Measurements from ENCODE around the gene JCAD.

JCAD gene

DNA sequence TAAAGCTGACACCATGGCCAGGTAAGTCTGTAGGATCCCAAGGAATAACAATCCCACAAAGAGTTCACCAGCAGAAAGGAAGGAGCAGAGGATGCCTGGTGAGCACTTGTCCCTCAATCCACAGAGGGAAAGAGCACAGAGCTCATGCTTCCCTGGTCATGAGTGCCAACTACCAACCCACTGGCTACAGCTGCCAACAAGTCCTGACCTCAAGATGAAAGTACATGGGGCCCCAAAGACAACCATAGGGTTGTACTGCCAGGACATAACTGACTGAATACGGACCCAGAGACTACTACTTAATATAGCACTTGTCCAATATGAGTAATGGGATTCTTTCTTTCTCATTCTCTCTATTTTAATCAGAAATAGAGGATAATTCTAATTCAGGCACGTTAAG is 83.3 kb downstream of the JCAD start:
- TF ChIP-seq, protein P1, sequence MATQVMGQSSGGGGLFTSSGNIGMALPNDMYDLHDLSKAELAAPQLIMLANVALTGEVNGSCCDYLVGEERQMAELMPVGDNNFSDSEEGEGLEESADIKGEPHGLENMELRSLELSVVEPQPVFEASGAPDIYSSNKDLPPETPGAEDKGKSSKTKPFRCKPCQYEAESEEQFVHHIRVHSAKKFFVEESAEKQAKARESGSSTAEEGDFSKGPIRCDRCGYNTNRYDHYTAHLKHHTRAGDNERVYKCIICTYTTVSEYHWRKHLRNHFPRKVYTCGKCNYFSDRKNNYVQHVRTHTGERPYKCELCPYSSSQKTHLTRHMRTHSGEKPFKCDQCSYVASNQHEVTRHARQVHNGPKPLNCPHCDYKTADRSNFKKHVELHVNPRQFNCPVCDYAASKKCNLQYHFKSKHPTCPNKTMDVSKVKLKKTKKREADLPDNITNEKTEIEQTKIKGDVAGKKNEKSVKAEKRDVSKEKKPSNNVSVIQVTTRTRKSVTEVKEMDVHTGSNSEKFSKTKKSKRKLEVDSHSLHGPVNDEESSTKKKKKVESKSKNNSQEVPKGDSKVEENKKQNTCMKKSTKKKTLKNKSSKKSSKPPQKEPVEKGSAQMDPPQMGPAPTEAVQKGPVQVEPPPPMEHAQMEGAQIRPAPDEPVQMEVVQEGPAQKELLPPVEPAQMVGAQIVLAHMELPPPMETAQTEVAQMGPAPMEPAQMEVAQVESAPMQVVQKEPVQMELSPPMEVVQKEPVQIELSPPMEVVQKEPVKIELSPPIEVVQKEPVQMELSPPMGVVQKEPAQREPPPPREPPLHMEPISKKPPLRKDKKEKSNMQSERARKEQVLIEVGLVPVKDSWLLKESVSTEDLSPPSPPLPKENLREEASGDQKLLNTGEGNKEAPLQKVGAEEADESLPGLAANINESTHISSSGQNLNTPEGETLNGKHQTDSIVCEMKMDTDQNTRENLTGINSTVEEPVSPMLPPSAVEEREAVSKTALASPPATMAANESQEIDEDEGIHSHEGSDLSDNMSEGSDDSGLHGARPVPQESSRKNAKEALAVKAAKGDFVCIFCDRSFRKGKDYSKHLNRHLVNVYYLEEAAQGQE (IDR thresholded peaks at IDR 0.05; ENCODE audit: insufficient replicate concordance, low read depth): no peak
- TF ChIP-seq POLR2AphosphoS5 (IDR thresholded peaks at IDR 0.05; ENCODE audit: low read depth) (no peak), GABPA (IDR thresholded peaks at IDR 0.05; ENCODE audit: low read depth) (no peak), SPI1 (IDR thresholded peaks at IDR 0.05; ENCODE audit: borderline replicate concordance, low read depth) (no peak)
- TF ChIP-seq, protein P2, sequence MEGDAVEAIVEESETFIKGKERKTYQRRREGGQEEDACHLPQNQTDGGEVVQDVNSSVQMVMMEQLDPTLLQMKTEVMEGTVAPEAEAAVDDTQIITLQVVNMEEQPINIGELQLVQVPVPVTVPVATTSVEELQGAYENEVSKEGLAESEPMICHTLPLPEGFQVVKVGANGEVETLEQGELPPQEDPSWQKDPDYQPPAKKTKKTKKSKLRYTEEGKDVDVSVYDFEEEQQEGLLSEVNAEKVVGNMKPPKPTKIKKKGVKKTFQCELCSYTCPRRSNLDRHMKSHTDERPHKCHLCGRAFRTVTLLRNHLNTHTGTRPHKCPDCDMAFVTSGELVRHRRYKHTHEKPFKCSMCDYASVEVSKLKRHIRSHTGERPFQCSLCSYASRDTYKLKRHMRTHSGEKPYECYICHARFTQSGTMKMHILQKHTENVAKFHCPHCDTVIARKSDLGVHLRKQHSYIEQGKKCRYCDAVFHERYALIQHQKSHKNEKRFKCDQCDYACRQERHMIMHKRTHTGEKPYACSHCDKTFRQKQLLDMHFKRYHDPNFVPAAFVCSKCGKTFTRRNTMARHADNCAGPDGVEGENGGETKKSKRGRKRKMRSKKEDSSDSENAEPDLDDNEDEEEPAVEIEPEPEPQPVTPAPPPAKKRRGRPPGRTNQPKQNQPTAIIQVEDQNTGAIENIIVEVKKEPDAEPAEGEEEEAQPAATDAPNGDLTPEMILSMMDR (IDR thresholded peaks at IDR 0.05; ENCODE audit: insufficient read depth, low read length): no peak
- no peak overlapping the region for H3K4me3 ChIP-seq (replicated peaks; ENCODE audit: insufficient read depth, low read length)
- no peaks in the 10 kb centered on the region for H3K27me3 ChIP-seq (ENCODE audit: insufficient read depth, poor library complexity, severe bottlenecking)
- DNase-seq (ENCODE audit: low read depth in 1 of 2, low spot score in 1 of 2): no peak
- H3K27ac ChIP-seq (replicated peaks): no peak overlapping the region

DNA sequence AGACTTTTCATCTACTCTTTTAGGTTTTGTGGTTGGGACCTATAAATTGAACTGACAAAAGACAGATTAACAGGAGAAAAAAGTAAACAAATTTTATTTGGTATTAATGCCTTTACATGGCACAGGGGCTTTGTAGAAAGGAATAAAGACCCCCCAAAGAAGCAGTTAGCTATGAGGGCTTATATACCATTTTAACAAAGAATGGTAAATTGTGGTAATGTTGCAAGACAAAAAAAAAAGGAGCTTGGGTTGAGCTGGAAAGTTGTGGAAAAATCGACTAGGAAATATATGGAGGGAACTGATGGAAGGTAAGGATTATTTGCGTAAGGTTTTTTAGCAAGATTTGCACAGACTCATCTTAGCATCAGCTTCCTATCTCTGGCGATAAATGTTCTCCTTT is 84.6 kb downstream of the JCAD start:
- DNase-seq (ENCODE audit: low read depth in 1 of 2, low spot score in 1 of 2): no peak
- Histone ChIP-seq H3K27ac (replicated peaks) (no peak overlapping the region), H3K27me3 (ENCODE audit: insufficient read depth, poor library complexity, severe bottlenecking) (no peaks in the 10 kb centered on the region), H3K4me3 (replicated peaks; ENCODE audit: insufficient read depth, low read length) (no peak overlapping the region)
- TF ChIP-seq, protein P2 (IDR thresholded peaks at IDR 0.05; ENCODE audit: insufficient read depth, low read length): no peak
- TF ChIP-seq, protein P1 (IDR thresholded peaks at IDR 0.05; ENCODE audit: insufficient replicate concordance, low read depth): no peak
- TF ChIP-seq POLR2AphosphoS5 (IDR thresholded peaks at IDR 0.05; ENCODE audit: low read depth): no peak
- TF ChIP-seq SPI1 (IDR thresholded peaks at IDR 0.05; ENCODE audit: borderline replicate concordance, low read depth): no peak
- no peak for TF ChIP-seq GABPA (IDR thresholded peaks at IDR 0.05; ENCODE audit: low read depth)

DNA sequence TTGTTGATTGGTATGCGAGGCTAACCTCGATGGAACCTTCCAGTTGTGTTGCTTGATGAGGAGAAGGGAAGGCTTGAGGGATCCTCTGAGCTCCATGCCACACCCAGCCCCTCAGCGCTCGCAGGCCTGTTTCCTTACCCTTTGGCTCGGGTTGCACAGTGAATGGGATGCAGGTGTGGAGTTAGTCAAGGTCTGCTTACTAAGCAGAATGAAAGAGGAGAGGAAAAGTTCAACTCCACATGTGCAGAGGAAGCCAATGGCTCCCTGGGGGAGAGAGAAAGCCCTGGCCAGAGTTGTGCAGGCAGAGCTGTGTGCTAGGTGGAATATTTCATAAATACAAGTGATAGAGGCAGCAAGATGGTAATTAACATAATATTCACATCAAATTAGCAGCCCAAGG is 85.5 kb downstream of the JCAD start:
- no peaks in the 10 kb centered on the region for H3K27me3 ChIP-seq (ENCODE audit: insufficient read depth, poor library complexity, severe bottlenecking)
- no peak for DNase-seq (ENCODE audit: low read depth in 1 of 2, low spot score in 1 of 2)
- TF ChIP-seq, protein P2 (IDR thresholded peaks at IDR 0.05; ENCODE audit: insufficient read depth, low read length): no peak
- TF ChIP-seq, protein P1 (IDR thresholded peaks at IDR 0.05; ENCODE audit: insufficient replicate concordance, low read depth): no peak
- no peak for TF ChIP-seq GABPA (IDR thresholded peaks at IDR 0.05; ENCODE audit: low read depth)
- TF ChIP-seq POLR2AphosphoS5 (IDR thresholded peaks at IDR 0.05; ENCODE audit: low read depth): no peak
- no peak for TF ChIP-seq SPI1 (IDR thresholded peaks at IDR 0.05; ENCODE audit: borderline replicate concordance, low read depth)
- H3K4me3 ChIP-seq (replicated peaks; ENCODE audit: insufficient read depth, low read length): no peak overlapping the region
- no peak overlapping the region for H3K27ac ChIP-seq (replicated peaks)
